ENCODE measurements around the gene OPCML. TPM values are rescaled to one million over a fixed set of nuclear protein-coding genes. Genes with fewer than 3 reads are reported as not detected.

The OPCML gene
- total and polyA plus RNA-seq, 2 donors from 2014 or later, result 0.77 to 1.1 TPM

DNA sequence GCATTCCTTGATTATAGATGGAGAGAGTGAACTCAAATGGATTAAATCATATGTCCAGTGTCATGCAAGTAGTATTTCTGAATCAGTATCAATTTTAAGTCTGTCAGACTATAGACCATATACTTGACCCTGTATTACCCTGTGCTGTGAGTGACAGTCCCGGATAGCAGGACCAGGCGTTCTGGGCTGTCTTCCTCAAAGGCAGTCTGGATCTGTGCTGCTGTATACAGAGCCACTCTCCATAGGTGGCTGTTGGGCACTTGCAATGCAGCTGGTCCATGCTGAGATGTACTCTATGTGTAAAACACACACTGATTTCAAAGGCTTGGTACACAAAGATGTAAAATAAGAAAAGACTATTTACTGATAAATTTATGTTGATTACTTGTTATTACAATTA, 294.3 kb downstream of the OPCML start:
- Histone ChIP-seq H3K4me1 (ENCODE audit: control insufficient read depth in 2 of 3, insufficient read depth in 2 of 3, low read depth in 1 of 3, low read length in 3 of 3) (peaks cover 0 to 2% (median 0%) of the 10 kb centered on the region in 3 donors), H3K27me3 (ENCODE audit: control insufficient read depth, insufficient read depth, low read length) (no peaks in the 10 kb centered on the region), H3K9ac (ENCODE audit: low read length in 3 of 3) (no peak overlapping the region), H3K9me3 (ENCODE audit: control insufficient read depth in 2 of 3, insufficient read depth in 1 of 3, low read length in 3 of 3) (no peaks in the 10 kb centered on the region), H3K4me3 (ENCODE audit: low read length in 3 of 3) (no peak overlapping the region), H3K27ac (ENCODE audit: low read depth in 2 of 2, low read length in 2 of 2) (no peak overlapping the region), H3K36me3 (ENCODE audit: control insufficient read depth in 2 of 3, insufficient read depth in 3 of 3, low read length in 3 of 3) (no peaks in the 10 kb centered on the region)
- TF ChIP-seq, protein P1, sequence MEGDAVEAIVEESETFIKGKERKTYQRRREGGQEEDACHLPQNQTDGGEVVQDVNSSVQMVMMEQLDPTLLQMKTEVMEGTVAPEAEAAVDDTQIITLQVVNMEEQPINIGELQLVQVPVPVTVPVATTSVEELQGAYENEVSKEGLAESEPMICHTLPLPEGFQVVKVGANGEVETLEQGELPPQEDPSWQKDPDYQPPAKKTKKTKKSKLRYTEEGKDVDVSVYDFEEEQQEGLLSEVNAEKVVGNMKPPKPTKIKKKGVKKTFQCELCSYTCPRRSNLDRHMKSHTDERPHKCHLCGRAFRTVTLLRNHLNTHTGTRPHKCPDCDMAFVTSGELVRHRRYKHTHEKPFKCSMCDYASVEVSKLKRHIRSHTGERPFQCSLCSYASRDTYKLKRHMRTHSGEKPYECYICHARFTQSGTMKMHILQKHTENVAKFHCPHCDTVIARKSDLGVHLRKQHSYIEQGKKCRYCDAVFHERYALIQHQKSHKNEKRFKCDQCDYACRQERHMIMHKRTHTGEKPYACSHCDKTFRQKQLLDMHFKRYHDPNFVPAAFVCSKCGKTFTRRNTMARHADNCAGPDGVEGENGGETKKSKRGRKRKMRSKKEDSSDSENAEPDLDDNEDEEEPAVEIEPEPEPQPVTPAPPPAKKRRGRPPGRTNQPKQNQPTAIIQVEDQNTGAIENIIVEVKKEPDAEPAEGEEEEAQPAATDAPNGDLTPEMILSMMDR (IDR thresholded peaks at IDR 0.05; ENCODE audit: borderline replicate concordance, extremely low read depth, insufficient read depth), result no peak
- DNase-seq, result no peak
- intact Hi-C loops (cut with DNase I), result no loop called here
- no peak for FAIRE-seq

DNA sequence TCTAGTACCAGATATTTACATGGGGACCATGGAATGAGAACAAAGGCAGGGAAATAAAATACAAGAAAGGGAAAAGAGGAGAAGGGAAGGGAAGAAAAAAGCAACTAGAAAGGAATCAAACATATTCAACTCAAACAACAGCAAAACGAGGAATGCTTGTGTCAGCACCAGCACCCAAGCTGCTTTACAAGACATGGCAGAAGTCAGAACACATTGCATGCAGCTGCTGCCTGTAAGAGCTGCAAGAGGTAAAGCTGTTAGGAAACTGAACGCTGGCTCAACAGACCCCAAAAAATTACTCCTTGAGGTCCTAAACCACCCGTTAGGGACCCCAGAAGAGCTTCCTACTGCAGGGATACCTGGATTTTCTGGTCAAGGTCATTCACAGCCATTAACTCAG, 296.9 kb downstream of the OPCML start:
- DNase-seq (no peak), FAIRE-seq (no peak)
- Histone ChIP-seq H3K4me3 (ENCODE audit: low read length in 3 of 3) (no peak overlapping the region), H3K4me1 (ENCODE audit: control insufficient read depth in 2 of 3, insufficient read depth in 2 of 3, low read depth in 1 of 3, low read length in 3 of 3) (peaks cover 0 to 2% (median 0%) of the 10 kb centered on the region in 3 donors), H3K9ac (ENCODE audit: low read length in 3 of 3) (no peak overlapping the region), H3K36me3 (ENCODE audit: control insufficient read depth in 2 of 3, insufficient read depth in 3 of 3, low read length in 3 of 3) (no peaks in the 10 kb centered on the region), H3K27me3 (ENCODE audit: control insufficient read depth, insufficient read depth, low read length) (no peaks in the 10 kb centered on the region), H3K9me3 (ENCODE audit: control insufficient read depth in 2 of 3, insufficient read depth in 1 of 3, low read length in 3 of 3) (no peaks in the 10 kb centered on the region), H3K27ac (ENCODE audit: low read depth in 2 of 2, low read length in 2 of 2) (no peak overlapping the region)
- TF ChIP-seq, protein P1 (IDR thresholded peaks at IDR 0.05; ENCODE audit: borderline replicate concordance, extremely low read depth, insufficient read depth), result no peak
- intact Hi-C loops (cut with DNase I), result no loop called here

DNA sequence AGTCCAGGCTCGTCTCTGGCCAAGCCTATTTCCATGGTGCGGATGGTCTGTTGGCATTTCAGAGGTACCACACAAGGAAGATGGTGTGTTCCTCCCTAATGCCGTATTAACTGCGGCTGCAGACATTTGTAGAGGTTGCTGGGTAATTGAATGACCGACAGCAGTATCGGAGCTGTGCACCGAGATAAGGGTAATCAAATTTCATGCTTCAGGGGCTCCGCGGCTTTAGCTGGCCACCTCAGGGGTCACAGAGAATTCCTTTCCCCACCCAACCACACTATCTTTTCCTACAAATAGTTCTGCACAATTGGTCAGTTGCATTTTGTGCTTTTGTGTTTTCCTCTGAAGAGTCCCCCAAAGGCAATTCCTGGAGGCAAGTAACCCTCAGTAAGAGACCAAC, 297.4 kb downstream of the OPCML start:
- Histone ChIP-seq H3K9me3 (ENCODE audit: control insufficient read depth in 2 of 3, insufficient read depth in 1 of 3, low read length in 3 of 3) (no peaks in the 10 kb centered on the region), H3K4me1 (ENCODE audit: control insufficient read depth in 2 of 3, insufficient read depth in 2 of 3, low read depth in 1 of 3, low read length in 3 of 3) (peaks cover 0 to 2% (median 0%) of the 10 kb centered on the region in 3 donors), H3K9ac (ENCODE audit: low read length in 3 of 3) (no peak overlapping the region), H3K27me3 (ENCODE audit: control insufficient read depth, insufficient read depth, low read length) (no peaks in the 10 kb centered on the region), H3K27ac (ENCODE audit: low read depth in 2 of 2, low read length in 2 of 2) (no peak overlapping the region), H3K36me3 (ENCODE audit: control insufficient read depth in 2 of 3, insufficient read depth in 3 of 3, low read length in 3 of 3) (no peaks in the 10 kb centered on the region), H3K4me3 (ENCODE audit: low read length in 3 of 3) (no peak overlapping the region)
- intact Hi-C loops (cut with DNase I), result no loop called here
- FAIRE-seq (no peak), DNase-seq (no peak)
- TF ChIP-seq, protein P1 (IDR thresholded peaks at IDR 0.05; ENCODE audit: borderline replicate concordance, extremely low read depth, insufficient read depth), result no peak

DNA sequence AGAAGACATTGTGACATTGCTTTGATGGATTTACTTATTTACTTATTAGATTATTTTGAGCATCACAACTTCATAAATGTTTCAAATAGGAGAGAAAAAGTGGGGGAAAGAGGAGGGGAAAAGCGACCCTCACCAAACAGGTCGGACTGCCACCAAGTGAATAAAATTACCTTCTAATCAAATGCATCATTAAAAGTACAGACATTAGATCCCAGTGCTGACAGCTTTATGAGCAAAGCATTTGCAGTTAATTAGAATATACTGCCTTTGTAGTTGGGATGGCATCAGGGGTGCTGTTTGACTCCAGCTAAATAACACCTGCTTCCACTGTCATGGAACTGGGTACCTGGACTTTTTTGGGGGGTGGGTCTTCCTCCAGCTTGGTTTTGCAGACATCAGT, 299.6 kb downstream of the OPCML start:
- Histone ChIP-seq H3K9ac (ENCODE audit: low read length in 3 of 3) (no peak overlapping the region), H3K27ac (ENCODE audit: low read depth in 2 of 2, low read length in 2 of 2) (no peak overlapping the region), H3K4me3 (ENCODE audit: low read length in 3 of 3) (no peak overlapping the region), H3K27me3 (ENCODE audit: control insufficient read depth, insufficient read depth, low read length) (no peaks in the 10 kb centered on the region), H3K4me1 (ENCODE audit: control insufficient read depth in 2 of 3, insufficient read depth in 2 of 3, low read depth in 1 of 3, low read length in 3 of 3) (peaks cover 0 to 2% (median 0%) of the 10 kb centered on the region in 3 donors), H3K9me3 (ENCODE audit: control insufficient read depth in 2 of 3, insufficient read depth in 1 of 3, low read length in 3 of 3) (no peaks in the 10 kb centered on the region), H3K36me3 (ENCODE audit: control insufficient read depth in 2 of 3, insufficient read depth in 3 of 3, low read length in 3 of 3) (no peaks in the 10 kb centered on the region)
- DNase-seq (peak in 2 of 5 donors; percentile 48 to 51), FAIRE-seq (no peak)
- intact Hi-C loops (cut with DNase I), result no loop called here
- TF ChIP-seq, protein P1 (IDR thresholded peaks at IDR 0.05; ENCODE audit: borderline replicate concordance, extremely low read depth, insufficient read depth), result no peak

All from kidney (tissue), 14 donors.